ENCODE data around the gene RBM19. TPM values are rescaled to one million over a fixed set of nuclear protein-coding genes. Genes with fewer than 3 reads are reported as not detected.

Gene RBM19
- total RNA-seq, 1 experiment from 2014 or later, result 29.2 TPM

GRCh38 chr12:113867258-113867657 lies 98.9 kb downstream of the RBM19 start:
- DNase-seq (ENCODE audit: unreplicated experiment), result no peak
- H3K9me3 Mint-ChIP-seq (ENCODE audit: unreplicated experiment), result no peaks in the 10 kb centered on the region
- no peaks in the 10 kb centered on the region for H3K4me1 Mint-ChIP-seq (ENCODE audit: insufficient read depth, unreplicated experiment)
- POLR2A ChIA-PET, result interaction anchor here (1.1 kb wide), 1 partner anchor 11 kb away, joined by 3 read pairs; no protein-coding TSS in a partner anchor
- CTCF ChIA-PET, result interaction anchor here (0.7 to 1.0 kb wide), 2 partner anchors 35 to 41 kb away, joined by 4 to 6 read pairs; no protein-coding TSS in a partner anchor
- intact Hi-C loops (cut with micrococcal nuclease), result no loop called here
- no peak for TF ChIP-seq CTCF (IDR thresholded peaks at IDR 0.05; ENCODE audit: unreplicated experiment)
- peaks cover 13% of the 10 kb centered on the region for H3K36me3 Mint-ChIP-seq (ENCODE audit: insufficient read depth, unreplicated experiment)
- no peak overlapping the region for H3K27ac Mint-ChIP-seq (ENCODE audit: low read depth, unreplicated experiment)
- H3K27me3 Mint-ChIP-seq (ENCODE audit: insufficient read depth, unreplicated experiment), result no peaks in the 10 kb centered on the region
- BruUV-seq (replicated peaks), result no TSS peak
- no peak overlapping the region for H3K4me3 Mint-ChIP-seq (ENCODE audit: unreplicated experiment)

- no peaks in the 10 kb centered on the region for H3K27me3 Mint-ChIP-seq (ENCODE audit: insufficient read depth, unreplicated experiment)
- CTCF ChIA-PET, result interaction anchor here (0.7 kb wide), 1 partner anchor 42 kb away, joined by 6 read pairs; no protein-coding TSS in a partner anchor
- H3K27ac Mint-ChIP-seq (ENCODE audit: low read depth, unreplicated experiment), result no peak overlapping the region
- H3K4me3 Mint-ChIP-seq (ENCODE audit: unreplicated experiment), result no peak overlapping the region
- no peaks in the 10 kb centered on the region for H3K9me3 Mint-ChIP-seq (ENCODE audit: unreplicated experiment)
- peaks cover 13% of the 10 kb centered on the region for H3K36me3 Mint-ChIP-seq (ENCODE audit: insufficient read depth, unreplicated experiment)
- POLR2A ChIA-PET, result no interaction called here
- H3K4me1 Mint-ChIP-seq (ENCODE audit: insufficient read depth, unreplicated experiment), result peaks cover 3% of the 10 kb centered on the region
- intact Hi-C loops (cut with micrococcal nuclease), result no loop called here
- DNase-seq (ENCODE audit: unreplicated experiment), result no peak
- no TSS peak for BruUV-seq (replicated peaks)
- no peak for TF ChIP-seq CTCF (IDR thresholded peaks at IDR 0.05; ENCODE audit: unreplicated experiment)
Observed at GRCh38 chr12:113866496-113866895, 99.6 kb downstream of the RBM19 start.

- no peak for TF ChIP-seq CTCF (IDR thresholded peaks at IDR 0.05; ENCODE audit: unreplicated experiment)
- H3K27ac Mint-ChIP-seq (ENCODE audit: low read depth, unreplicated experiment), result no peak overlapping the region
- DNase-seq (ENCODE audit: unreplicated experiment), result no peak
- peaks cover 8% of the 10 kb centered on the region for H3K4me1 Mint-ChIP-seq (ENCODE audit: insufficient read depth, unreplicated experiment)
- H3K27me3 Mint-ChIP-seq (ENCODE audit: insufficient read depth, unreplicated experiment), result no peaks in the 10 kb centered on the region
- H3K36me3 Mint-ChIP-seq (ENCODE audit: insufficient read depth, unreplicated experiment), result peaks cover 7% of the 10 kb centered on the region
- H3K9me3 Mint-ChIP-seq (ENCODE audit: unreplicated experiment), result no peaks in the 10 kb centered on the region
- POLR2A ChIA-PET, result no interaction called here
- intact Hi-C loops (cut with micrococcal nuclease), result no loop called here
- no TSS peak for BruUV-seq (replicated peaks)
- CTCF ChIA-PET, result interaction anchor here (0.7 to 1.1 kb wide), 2 partner anchors 25 to 104 kb away, joined by 3 to 4 read pairs; no protein-coding TSS in a partner anchor
- no peak overlapping the region for H3K4me3 Mint-ChIP-seq (ENCODE audit: unreplicated experiment)
Observed at GRCh38 chr12:113863455-113863845, 102.7 kb downstream of the RBM19 start.

- POLR2A ChIA-PET, result no interaction called here
- Mint-ChIP-seq H3K36me3 (ENCODE audit: insufficient read depth, unreplicated experiment) (peaks cover 7% of the 10 kb centered on the region), H3K9me3 (ENCODE audit: unreplicated experiment) (no peaks in the 10 kb centered on the region), H3K27me3 (ENCODE audit: insufficient read depth, unreplicated experiment) (no peaks in the 10 kb centered on the region), H3K4me3 (ENCODE audit: unreplicated experiment) (no peak overlapping the region), H3K4me1 (ENCODE audit: insufficient read depth, unreplicated experiment) (peaks cover 8% of the 10 kb centered on the region), H3K27ac (ENCODE audit: low read depth, unreplicated experiment) (no peak overlapping the region)
- no TSS peak for BruUV-seq (replicated peaks)
- CTCF ChIA-PET, result interaction anchor here (0.5 to 1.1 kb wide), 3 partner anchors 17 to 56 kb away, joined by 3 to 4 read pairs (median 3); no protein-coding TSS in a partner anchor
- DNase-seq (ENCODE audit: unreplicated experiment), result no peak
- intact Hi-C loops (cut with micrococcal nuclease), result no loop called here
- TF ChIP-seq CTCF (IDR thresholded peaks at IDR 0.05; ENCODE audit: unreplicated experiment), result no peak
Observed at GRCh38 chr12:113862590-113863454, 103.3 kb downstream of the RBM19 start.
